GM12874 (cell line): ENCODE results near the gene GPR89A.

Source experiments
- CTCF ChIP-seq: IDR thresholded peaks from 2 replicates; pipeline ENCODE4 v1.5.1; 2011; ENCODE audit warnings: low read depth, mild to moderate bottlenecking, control low read depth, low read length, moderate library complexity; ENCODE audit not compliant: insufficient read depth

GPR89A gene

GRCh38 chr1:145707183-145707867, 99.5 kb downstream of the GPR89A start, which contains the start of gene PDZK1:
PDZK1 (minus strand) TSS chr1:145707368; CDS start chr1:145688021, 19,347 bp downstream.
- no peak for TF ChIP-seq CTCF

DNA sequence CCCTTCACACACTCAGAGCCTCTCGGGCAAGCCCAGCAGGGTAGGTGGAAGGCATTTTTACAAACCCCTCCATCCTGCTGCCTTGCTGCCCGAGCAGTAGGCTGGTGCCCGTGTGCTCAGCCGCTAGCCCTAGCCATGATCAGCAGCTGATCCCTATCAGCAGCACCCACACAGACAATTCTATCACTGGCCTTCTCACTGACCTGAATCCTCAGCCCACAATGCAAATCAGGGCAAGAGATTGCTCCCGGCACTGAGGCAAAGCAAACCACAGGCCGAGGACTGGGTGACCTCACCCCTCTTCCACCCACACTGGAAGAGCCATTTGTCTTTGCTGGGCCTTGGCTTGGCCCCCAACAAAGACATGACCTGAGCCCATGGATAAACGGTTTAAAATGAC, 100.3 kb downstream of the GPR89A start:
- no peak for TF ChIP-seq CTCF

DNA sequence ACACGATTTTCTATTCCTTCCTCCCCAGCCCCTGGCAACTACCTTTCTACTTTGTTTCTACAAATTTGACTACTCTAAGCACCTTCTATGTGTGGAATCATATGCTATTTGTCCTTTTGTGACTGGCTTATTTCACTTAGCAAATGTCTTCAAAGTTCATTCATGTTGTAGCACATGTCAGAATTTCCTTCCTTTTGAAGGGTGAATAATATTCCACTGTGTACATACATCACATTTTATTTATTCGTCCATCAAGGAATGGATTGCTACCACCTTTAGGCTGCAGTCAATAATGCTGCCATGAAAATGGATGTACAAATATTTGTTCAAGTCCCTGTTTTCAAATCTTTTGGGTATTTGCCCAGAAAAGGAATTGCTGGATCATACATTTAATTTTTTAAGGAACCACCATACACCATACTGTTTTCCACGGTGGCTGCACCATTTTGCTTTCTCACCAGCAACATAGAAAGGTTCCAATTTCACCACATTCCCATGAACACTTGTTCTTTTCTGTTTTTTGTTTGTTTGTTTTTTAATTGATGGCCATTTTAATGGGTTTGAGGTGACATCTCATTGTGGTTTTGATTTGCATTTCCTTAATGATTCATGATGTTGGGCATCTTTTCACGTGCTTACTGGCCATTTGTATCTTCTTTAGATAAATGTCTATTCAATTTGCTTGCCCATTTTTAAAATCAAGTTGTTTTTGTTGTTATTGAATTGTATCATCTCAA, 102.7 kb downstream of the GPR89A start:
- no peak for TF ChIP-seq CTCF

- no peak for TF ChIP-seq CTCF
These were observed 103.4 kb downstream of the GPR89A start for GRCh38 chr1:145711213-145711651.

GRCh38 chr1:145714524-145715111, 106.8 kb downstream of the GPR89A start:
- no peak for TF ChIP-seq CTCF

DNA sequence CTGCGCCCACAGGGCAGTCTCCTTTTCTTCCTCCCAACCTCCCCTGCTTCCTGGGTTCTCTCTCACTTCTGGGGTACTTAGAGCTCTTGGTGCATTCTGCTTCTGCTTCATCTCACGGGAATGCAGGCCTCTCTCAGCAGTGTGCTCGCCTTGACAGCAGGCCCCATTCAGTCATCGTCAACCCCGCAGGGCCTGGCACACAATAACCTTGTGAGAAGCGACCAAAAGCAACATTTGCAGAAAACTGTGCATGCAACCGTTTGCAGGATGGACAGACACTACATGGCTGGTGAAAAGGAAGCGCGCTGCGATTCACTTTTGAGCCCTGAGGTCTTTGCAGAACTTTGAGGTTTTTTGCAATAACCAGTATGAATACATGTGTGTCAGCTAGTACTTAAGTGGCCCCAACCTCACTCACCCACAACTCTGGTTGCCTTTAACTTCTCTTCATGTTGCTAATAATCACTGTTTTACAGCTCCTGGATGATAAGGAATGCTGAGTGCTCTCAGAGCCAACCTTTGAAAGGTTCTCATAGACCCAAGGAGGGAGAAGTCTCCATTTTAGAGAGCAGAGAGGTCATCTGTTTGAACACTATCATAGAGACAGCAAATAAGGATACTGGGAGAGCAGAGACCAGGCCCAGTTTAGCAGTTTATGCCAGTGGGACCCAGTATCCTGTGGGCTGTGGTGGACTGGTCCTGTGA, 109.0 kb downstream of the GPR89A start:
- no peak for TF ChIP-seq CTCF

GRCh38 chr1:145717833-145718232, 110.0 kb downstream of the GPR89A start:
- TF ChIP-seq CTCF, result no peak
